ENCODE data around the gene RAMAC. TPM values are rescaled to one million over a fixed set of nuclear protein-coding genes. Genes with fewer than 3 reads are reported as not detected.
"Not testable (repeated sequence)": the region's sequence is repeated elsewhere in the genome, so short reads cannot be mapped to it uniquely, and the experiment has no call there.

The RAMAC gene
- total RNA-seq, 1 donor from 2014 or later = 27.0 TPM

- DNase-seq (ENCODE audit: low spot score) = no peak
Measured at GRCh38 chr15:83012076-83012426, 26.0 kb downstream of the RAMAC start.

- no peak for DNase-seq (ENCODE audit: low spot score)
Measured at GRCh38 chr15:83012636-83013035, 26.6 kb downstream of the RAMAC start.

DNA sequence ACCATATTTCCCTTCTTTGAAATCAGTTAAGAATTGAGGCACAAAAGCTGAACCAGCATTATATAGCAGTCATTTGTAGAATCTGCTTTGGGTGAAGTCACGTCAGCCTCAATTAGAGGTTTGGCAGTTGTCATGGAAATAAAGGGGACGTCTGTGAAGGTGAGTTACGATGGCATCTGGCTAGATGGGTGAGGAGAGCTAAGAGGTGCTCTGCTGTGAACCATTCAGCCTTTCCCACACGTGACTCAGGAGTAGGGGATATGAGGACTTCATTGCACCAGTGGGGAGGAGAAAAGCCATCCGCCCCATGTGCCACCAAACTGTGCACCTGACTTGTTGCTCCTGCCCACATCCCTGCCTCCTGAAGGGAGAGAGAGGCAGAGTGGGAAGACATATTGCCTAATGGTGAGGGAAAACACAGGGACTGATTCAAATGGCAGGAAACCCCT, 28.2 kb downstream of the RAMAC start:
- no peak for DNase-seq (ENCODE audit: low spot score)

- DNase-seq (ENCODE audit: low spot score) = no peak
Measured at GRCh38 chr15:83015361-83015760, 29.4 kb downstream of the RAMAC start.

DNA sequence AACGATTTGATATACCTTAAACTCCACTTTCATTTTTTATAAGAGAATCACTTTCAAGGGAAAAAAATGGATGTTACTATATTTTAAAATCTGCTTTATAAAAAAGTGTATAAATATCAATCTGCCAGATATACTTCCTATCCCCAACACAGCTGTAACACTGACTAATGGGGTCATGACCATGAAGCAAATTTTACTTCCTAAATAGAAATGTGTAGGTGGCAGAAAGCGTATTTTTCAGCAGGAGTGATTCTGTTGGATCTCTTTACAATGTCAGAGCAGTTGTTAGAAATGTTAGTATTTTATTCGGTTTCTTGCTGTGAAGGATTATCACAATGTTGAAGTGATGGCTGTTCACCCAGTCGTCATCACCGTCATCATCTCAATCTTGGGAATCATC, 30.9 kb downstream of the RAMAC start:
- DNase-seq (ENCODE audit: low spot score) = no peak

DNA sequence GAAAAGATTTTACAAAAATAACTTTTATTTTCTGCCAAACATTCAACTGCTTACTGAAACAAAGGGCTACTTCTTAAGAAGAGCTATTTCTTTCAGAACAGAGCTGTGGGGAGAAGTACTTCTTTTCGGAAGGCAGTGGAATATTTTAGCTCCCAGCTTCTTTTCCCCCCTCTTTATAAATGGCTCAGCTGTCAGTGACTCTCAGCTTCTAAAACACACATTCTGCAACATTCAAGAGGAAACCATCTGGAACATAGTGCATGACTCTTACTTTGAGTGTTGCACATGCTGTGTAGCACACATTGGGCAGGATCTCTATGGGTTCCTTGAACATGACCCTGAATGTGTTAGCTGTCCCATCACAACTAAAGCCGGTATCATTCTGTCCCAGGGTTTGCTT, 32.4 kb downstream of the RAMAC start:
- DNase-seq (ENCODE audit: low spot score) = no peak

- no peak for DNase-seq (ENCODE audit: low spot score)
Measured at GRCh38 chr15:83030021-83030420, 44.0 kb downstream of the RAMAC start.

DNA sequence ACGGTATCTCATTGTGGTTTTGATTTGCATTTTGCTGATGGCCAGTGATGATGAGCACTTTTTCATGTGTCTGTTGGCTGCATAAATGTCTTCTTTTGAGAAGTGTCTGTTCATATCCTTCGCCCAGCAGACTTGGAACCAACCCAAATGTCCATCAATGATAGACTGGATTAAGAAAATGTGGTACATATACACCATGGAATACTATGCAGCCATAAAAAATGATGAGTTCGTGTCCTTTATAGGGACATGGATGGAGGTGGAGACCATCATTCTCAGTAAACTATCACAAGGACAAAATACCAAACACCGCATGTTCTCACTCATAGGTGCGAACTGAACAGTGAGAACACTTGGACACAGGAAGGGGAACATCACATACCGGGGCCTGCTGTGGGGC, 45.2 kb downstream of the RAMAC start:
- DNase-seq (ENCODE audit: low spot score) = not testable (repeated sequence)

DNA sequence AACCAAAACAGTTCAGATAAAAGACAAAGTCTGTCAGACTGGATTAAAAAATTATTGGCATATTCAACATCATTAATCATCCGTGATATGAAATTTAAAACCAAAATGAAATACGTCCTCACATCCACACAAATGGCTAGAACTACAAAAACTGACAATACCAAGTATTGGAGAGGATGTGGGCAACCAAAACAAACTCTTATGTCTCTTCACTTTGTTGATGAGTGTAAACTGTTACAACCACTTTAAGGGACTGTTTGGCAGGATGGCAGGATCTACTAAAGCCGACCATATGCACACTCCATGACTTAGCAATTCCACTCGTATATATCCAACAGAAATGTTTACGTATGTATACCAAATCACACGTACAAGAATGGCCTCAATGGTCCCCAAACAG, 50.2 kb downstream of the RAMAC start:
- DNase-seq (ENCODE audit: low spot score) = no peak

DNA sequence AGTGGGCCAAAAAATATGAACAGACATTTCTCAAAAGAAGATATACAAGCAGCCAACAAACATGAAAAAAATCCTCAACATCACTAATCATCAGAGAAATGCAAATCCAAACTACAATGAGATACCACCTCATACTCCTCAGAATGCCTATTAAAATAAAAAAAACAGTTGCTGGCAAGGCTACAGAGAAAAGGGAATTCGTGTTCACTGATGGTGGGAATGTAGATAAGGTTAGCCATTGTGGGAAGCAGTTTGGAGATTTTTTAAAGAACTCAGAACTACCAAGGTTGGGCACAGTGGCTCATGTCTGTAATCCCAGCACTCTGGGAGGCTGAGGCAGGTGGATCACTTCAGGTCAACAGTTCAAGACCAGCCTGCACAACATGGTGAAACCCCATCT, 53.2 kb downstream of the RAMAC start:
- no peak for DNase-seq (ENCODE audit: low spot score)

Other genes with a start within 250 kb of the RAMAC start
- 1.2 TPM for gene FSD2, start 180.1 kb upstream of the RAMAC start, total RNA-seq (ENCODE audit: insufficient read depth, low replicate concordance)
- 8.7 TPM for gene WHAMM, start 176.6 kb upstream of the RAMAC start, total RNA-seq (ENCODE audit: insufficient read depth, low replicate concordance)
- 59.0 TPM for gene HOMER2, start 33.5 kb upstream of the RAMAC start, total RNA-seq (ENCODE audit: insufficient read depth, low replicate concordance)
- 13.5 TPM for gene C15orf40, start 25.4 kb downstream of the RAMAC start, total RNA-seq (ENCODE audit: insufficient read depth, low replicate concordance)
- 65.5 TPM for gene BTBD1, start 81.0 kb downstream of the RAMAC start, total RNA-seq (ENCODE audit: insufficient read depth, low replicate concordance)
- gene TM6SF1, start 121.4 kb downstream of the RAMAC start, total RNA-seq (ENCODE audit: insufficient read depth, low replicate concordance) = 4.6 TPM
- gene HDGFL3, start 221.6 kb downstream of the RAMAC start, total RNA-seq (ENCODE audit: insufficient read depth, low replicate concordance) = 25.8 TPM

Data from umbilical cord (tissue), 2 donors.